ENCODE results near the gene MID2. TPM values are rescaled to one million over a fixed set of nuclear protein-coding genes. Genes with fewer than 3 reads are reported as not detected.

The MID2 gene
- total RNA-seq, 4 donors from 2014 or later, result 21.6 to 37.7 (median 29.5) TPM

DNA sequence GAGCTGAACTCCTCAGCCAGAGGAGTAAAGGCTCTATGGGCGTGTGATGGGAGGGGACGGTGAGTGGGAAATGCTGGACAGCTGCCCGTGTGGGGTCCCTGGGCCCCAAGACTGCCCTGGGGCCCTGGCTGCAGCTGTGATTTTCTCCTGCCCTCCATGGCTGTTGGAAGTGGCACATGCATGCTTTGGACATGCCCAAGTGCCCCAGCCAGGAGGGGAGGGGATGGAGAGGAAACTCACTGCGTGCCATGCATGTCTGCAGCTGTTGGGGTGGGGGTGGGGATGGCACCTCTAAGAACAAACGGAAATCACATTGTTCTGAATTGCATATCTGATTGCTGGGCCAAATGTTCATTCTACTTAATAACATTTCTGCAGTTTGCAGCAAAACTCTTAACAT, 52.4 kb downstream of the MID2 start:
- TF ChIP-seq CTCF (IDR thresholded peaks at IDR 0.05; ENCODE audit: low read depth), result no peak

DNA sequence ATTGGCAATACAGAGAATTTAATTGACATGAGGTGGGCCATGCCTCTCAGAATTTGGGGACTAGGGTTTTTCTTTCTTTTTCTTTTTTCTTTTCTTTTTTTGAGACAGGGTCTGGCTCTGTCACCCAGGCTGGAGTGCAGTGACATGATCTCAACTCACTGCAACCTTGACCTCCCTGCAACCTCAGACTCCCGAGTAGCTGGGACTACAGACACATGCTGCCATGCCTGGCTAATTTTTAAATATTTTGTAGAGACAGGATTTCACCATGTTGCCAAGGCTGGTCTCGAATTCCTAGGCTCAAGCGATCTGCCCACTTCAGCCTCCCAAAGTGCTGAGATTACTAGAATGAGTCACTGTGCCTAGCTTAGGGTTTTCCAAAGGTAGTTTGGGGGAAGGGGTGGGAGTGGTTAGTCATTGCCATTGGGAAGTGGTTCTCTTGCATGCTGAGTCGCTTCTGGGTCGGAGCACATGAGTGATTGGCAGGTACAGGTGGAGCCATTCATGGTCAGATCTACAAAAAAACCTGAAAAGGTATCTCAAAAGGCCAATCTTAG, 54.5 kb downstream of the MID2 start:
- TF ChIP-seq CTCF (IDR thresholded peaks at IDR 0.05; ENCODE audit: low read depth), result no peak

- no peak for TF ChIP-seq CTCF (IDR thresholded peaks at IDR 0.05; ENCODE audit: low read depth)
These were observed 68.4 kb downstream of the MID2 start for GRCh38 chrX:107894038-107894437.

GRCh38 chrX:107902721-107903120, 77.1 kb downstream of the MID2 start:
- no peak for TF ChIP-seq CTCF (IDR thresholded peaks at IDR 0.05; ENCODE audit: low read depth)

DNA sequence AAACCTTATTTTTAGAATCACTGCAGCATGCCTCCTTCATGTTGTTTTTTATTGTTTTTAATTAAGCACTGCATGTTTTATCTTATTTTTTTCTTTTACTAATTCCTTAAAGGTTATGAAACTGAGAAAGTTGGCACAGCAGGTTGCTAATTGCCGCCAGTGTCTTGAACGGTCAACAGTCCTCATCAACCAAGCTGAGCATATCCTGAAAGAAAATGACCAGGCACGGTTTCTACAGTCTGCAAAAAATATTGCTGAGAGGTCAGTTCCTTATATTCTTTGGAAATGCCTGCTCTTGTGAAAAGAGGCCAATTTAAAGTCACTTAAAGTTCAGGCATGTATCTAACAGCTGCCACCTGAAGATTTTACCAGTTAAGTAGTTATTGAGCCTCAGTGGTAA, 79.7 kb downstream of the MID2 start:
- TF ChIP-seq CTCF (IDR thresholded peaks at IDR 0.05; ENCODE audit: low read depth), result no peak

- TF ChIP-seq CTCF (IDR thresholded peaks at IDR 0.05; ENCODE audit: low read depth), result no peak
These were observed 98.6 kb downstream of the MID2 start for GRCh38 chrX:107924136-107924746.

GRCh38 chrX:107934262-107934661, 108.6 kb downstream of the MID2 start:
- no peak for TF ChIP-seq CTCF (IDR thresholded peaks at IDR 0.05; ENCODE audit: low read depth)
